HepG2 (cell line): Measurements from ENCODE around the gene SIGLEC1. TPM values are rescaled to one million over a fixed set of nuclear protein-coding genes. Genes with fewer than 3 reads are reported as not detected.

ENCODE experiments used
- ATAC-seq: fragments of 200-7000 bp; cut with Tn5 transposase; 3 replicates; pipeline ENCODE4 v1.9.1; 2020; ENCODE audit warnings: mild to moderate bottlenecking, moderate library complexity
- BruUV-seq: library from RNA; stranded (reverse); fragments of 400-500 nt; replicated peaks from 2 replicates; lab custom pipeline; 2021; lab: Mats Ljungman, UMichigan
- CTCF ChIA-PET: fragments of 300-600 bp; formaldehyde crosslinking; extraction: SDS; loops from one replicate; lab custom pipeline; 2021; ENCODE audit warnings: low total read pairs, inconsistent platforms, low intra/inter-chr PET ratio; lab: Yijun Ruan, JAX
- POLR2A ChIA-PET: fragments of 350-600 bp; sonication (Branson Sonifier 250); formaldehyde crosslinking; loops from one replicate; lab custom pipeline; 2020; ENCODE audit warnings: antibody characterized with exemption, inconsistent platforms; lab: Yijun Ruan, JAX
- DNase-seq: peaks from one replicate; pipeline ENCODE4 v3.0.0-alpha.2; 2015; ENCODE audit warnings: low spot score
- FAIRE-seq: peaks from 3 replicates; lab custom pipeline; 2011; peaks lifted over from hg19 to GRCh38; lab: Jason Lieb, UNC
- H2AFZ ChIP-seq: one replicate; pipeline ENCODE4 v1.6.1; 2011; ENCODE audit warnings: low read length, inconsistent platforms
- H3K27ac ChIP-seq: fragments of 300-600 bp; 3 replicates; pipeline ENCODE4 v1.8.0; 2011; ENCODE audit warnings: mixed run types, mild to moderate bottlenecking, mixed read lengths, low read length, inconsistent platforms; ENCODE audit not compliant: insufficient read depth; ENCODE audit errors: extremely low read length
- H3K27me3 ChIP-seq, 2 experiments: fragments of 200-600 bp in 1 of 2; 2 replicates in 1 of 2; 3 replicates in 1 of 2; pipeline versions ENCODE4 v1.6.0 to v1.8.0; 2011; ENCODE audit warnings: low read length in 2 of 2, mild to moderate bottlenecking in 2 of 2, moderate library complexity in 2 of 2, inconsistent platforms in 1 of 2; ENCODE audit not compliant: insufficient read depth in 2 of 2, control insufficient read depth in 1 of 2
- H3K36me3 ChIP-seq, 2 experiments: fragments of 200-600 bp in 1 of 2; replicated peaks in 1 of 2; 2 replicates in 1 of 2; 3 replicates in 1 of 2; pipeline versions ENCODE4 v1.5.1 to v1.8.0; 2011; ENCODE audit warnings: low read length in 2 of 2, inconsistent platforms in 1 of 2; ENCODE audit not compliant: insufficient read depth in 2 of 2, control insufficient read depth in 1 of 2
- H3K4me1 ChIP-seq: 2 replicates; pipeline ENCODE4 v1.5.1; 2012; ENCODE audit warnings: low read length, inconsistent platforms; ENCODE audit not compliant: insufficient read depth
- H3K4me2 ChIP-seq: 2 replicates; pipeline ENCODE4 v1.6.0; 2011; ENCODE audit warnings: low read depth, low read length, inconsistent platforms
- H3K4me3 ChIP-seq, 3 experiments: fragments of 200-600 bp in 1 of 3; sonication (generic), shearing (Covaris generic) in 1 of 3; replicated peaks in 1 of 3; 2 replicates each; pipeline ENCODE4 v1.5.1; 2011 to 2016; ENCODE audit warnings: low read length in 3 of 3, inconsistent platforms in 2 of 3, low read depth in 2 of 3, mild to moderate bottlenecking in 2 of 3, control low read depth in 1 of 3, mixed read lengths in 1 of 3; ENCODE audit not compliant: insufficient read depth in 1 of 3
- H3K79me2 ChIP-seq: one replicate; pipeline ENCODE4 v1.6.1; 2011; ENCODE audit warnings: low read length, inconsistent platforms; ENCODE audit not compliant: insufficient read depth
- H3K9ac ChIP-seq: 2 replicates; pipeline ENCODE4 v1.6.0; 2011; ENCODE audit warnings: mild to moderate bottlenecking, low read depth, low read length, inconsistent platforms; ENCODE audit not compliant: insufficient read depth
- H3K9me3 ChIP-seq: 2 replicates; pipeline ENCODE4 v1.5.1; 2012; ENCODE audit warnings: mild to moderate bottlenecking, low read length
- H4K20me1 ChIP-seq: 2 replicates; pipeline ENCODE4 v1.6.0; 2011; ENCODE audit warnings: inconsistent platforms, mild to moderate bottlenecking, low read length, moderate library complexity; ENCODE audit not compliant: insufficient read depth
- BHLHE40 ChIP-seq: IDR thresholded peaks from 2 replicates; pipeline ENCODE4 v1.6.1; 2011; ENCODE audit warnings: low read length, improper control_type of control experiment
- CCAR2 ChIP-seq: fragments of 200-400 bp; formaldehyde crosslinking; optimal IDR thresholded peaks from 2 replicates; pipeline ENCODE3; 2018; ENCODE audit warnings: low read depth, mild to moderate bottlenecking, low read length, moderate library complexity
- CENPT ChIP-seq: sonication (generic); formaldehyde crosslinking; IDR thresholded peaks from 2 replicates; pipeline ENCODE4 v1.8.0; 2022; ENCODE audit warnings: low read depth, mild to moderate bottlenecking, moderate library complexity, missing genetic modification reagents
- ISX ChIP-seq: sonication (generic); formaldehyde crosslinking; conservative IDR thresholded peaks from 2 replicates; pipeline ENCODE4 v1.5.0; 2020; ENCODE audit warnings: missing genetic modification reagents
- KLF16 ChIP-seq, 2 experiments: sonication (generic) in 1 of 2; formaldehyde crosslinking in 1 of 2; IDR thresholded peaks; 2 replicates each; pipeline versions ENCODE4 v1.6.1 to v1.8.0; 2016 to 2023; ENCODE audit warnings: missing genetic modification reagents in 2 of 2, missing compliant biosample characterization in 1 of 2
- MIER3 ChIP-seq: IDR thresholded peaks from 2 replicates; pipeline ENCODE4 v1.6.1; 2016; ENCODE audit warnings: missing compliant biosample characterization, borderline replicate concordance
- NFKB2 ChIP-seq: sonication (generic); formaldehyde crosslinking; IDR thresholded peaks from 2 replicates; pipeline ENCODE4 v1.4.0; 2020; ENCODE audit warnings: missing genetic modification reagents, borderline replicate concordance
- PHF5A ChIP-seq: IDR thresholded peaks from one replicate; pipeline ENCODE4 v1.6.1; 2018; ENCODE audit warnings: low read depth, missing genetic modification reagents; ENCODE audit not compliant: unreplicated experiment
- SP2 ChIP-seq: sonication (generic); formaldehyde crosslinking; IDR thresholded peaks from 2 replicates; pipeline ENCODE4 v1.5.1; 2020; ENCODE audit warnings: mild to moderate bottlenecking, missing genetic modification reagents
- SPEN ChIP-seq: sonication (generic); formaldehyde crosslinking; IDR thresholded peaks from 2 replicates; pipeline ENCODE4 v1.5.1; 2020; ENCODE audit warnings: low read depth, mild to moderate bottlenecking, missing genetic modification reagents
- TEAD3 ChIP-seq: optimal IDR thresholded peaks from 2 replicates; pipeline ENCODE3; 2016; ENCODE audit warnings: borderline replicate concordance
- ZFP1 ChIP-seq: IDR thresholded peaks from 2 replicates; pipeline ENCODE4 v1.6.1; 2016
- ZFY ChIP-seq: sonication (generic); formaldehyde crosslinking; IDR thresholded peaks from 2 replicates; pipeline ENCODE4 v1.4.0; 2020; ENCODE audit warnings: missing genetic modification reagents
- ZMAT3 ChIP-seq: sonication (generic); formaldehyde crosslinking; conservative IDR thresholded peaks from 2 replicates; pipeline ENCODE4 v1.7.0; 2021; ENCODE audit warnings: missing genetic modification reagents
- ZNF12 ChIP-seq: sonication (generic); formaldehyde crosslinking; IDR thresholded peaks from 2 replicates; pipeline ENCODE4 v1.5.0; 2020; ENCODE audit warnings: missing genetic modification reagents
- ZNF263 ChIP-seq: sonication (generic); formaldehyde crosslinking; IDR thresholded peaks from 2 replicates; pipeline ENCODE4 v1.4.0; 2020; ENCODE audit warnings: missing genetic modification reagents
- ZNF607 ChIP-seq: sonication (generic); formaldehyde crosslinking; IDR thresholded peaks from 2 replicates; pipeline ENCODE4 v1.5.1; 2020; ENCODE audit warnings: missing genetic modification reagents, mild to moderate bottlenecking, borderline replicate concordance
- ZNF788 ChIP-seq: sonication (generic); formaldehyde crosslinking; IDR thresholded peaks from 2 replicates; pipeline ENCODE4 v1.5.0; 2020; ENCODE audit warnings: mild to moderate bottlenecking, missing genetic modification reagents, borderline replicate concordance
- ZSCAN12 ChIP-seq: sonication (generic); formaldehyde crosslinking; IDR thresholded peaks from 2 replicates; pipeline ENCODE4 v1.9.0; 2021; ENCODE audit warnings: mild to moderate bottlenecking, missing genetic modification reagents
- ZZZ3 ChIP-seq: sonication (generic); formaldehyde crosslinking; IDR thresholded peaks from 2 replicates; pipeline ENCODE4 v1.4.0; 2020; ENCODE audit warnings: missing genetic modification reagents, mild to moderate bottlenecking, borderline replicate concordance
- WGBS: methylation state at CpG from one replicate; pipeline ENCODE4 v1.1.6; 2017; ENCODE audit warnings: low lambda C conversion rate; 5-methylcytosine and 5-hydroxymethylcytosine counted together
- in situ Hi-C: cut with HindIII; loops from 2 replicates; pipeline ENCODE4 v1.10.0; 2017; ENCODE audit warnings: low pct_unique_long_range_greater_than_20kb; ENCODE audit not compliant: extremely low pct_ligation_motif_present
- intact Hi-C: fragments of 100-400 bp; cut with micrococcal nuclease; formaldehyde crosslinking; loops from one replicate; pipeline ENCODE4 v1.10.0; 2022; ENCODE audit not compliant: unreplicated experiment
- polyA plus RNA-seq, 8 experiments: library from polyadenylated mRNA; depleted of rRNA in 3 of 8; stranded (reverse) in 7 of 8; unstranded in 1 of 8; fragments of >200 nt; fragmentation: Illumina TruSeq in 4 of 8; extraction: Trizol in 4 of 8; gene quantifications; 2 replicates each; pipeline versions ENCODE4 v1.2.1 to v1.2.3, GENCODE V29; 2011 to 2016; ENCODE audit warnings: low read depth in 4 of 8, missing spikeins in 1 of 8, mixed read lengths in 1 of 8; ENCODE audit not compliant: insufficient read depth in 1 of 8
- total RNA-seq, 5 experiments: library from RNA; depleted of rRNA; stranded (reverse); fragments of >200 nt; fragmentation: Illumina TruSeq; extraction: Trizol; gene quantifications; 2 replicates each; pipeline ENCODE4 v1.2.3, GENCODE V29; 2016; ENCODE audit warnings: low read depth in 1 of 5
- TF ChIP-seq, protein P1 (sequence below): IDR thresholded peaks from 2 replicates; pipeline ENCODE4 v1.6.1; 2016; ENCODE audit warnings: missing biosample characterization, missing genetic modification reagents, low read depth
- TF ChIP-seq, protein P2 (sequence below): sonication (generic); formaldehyde crosslinking; IDR thresholded peaks from 2 replicates; pipeline ENCODE4 v1.4.0; 2020; ENCODE audit warnings: missing genetic modification reagents
- TF ChIP-seq, protein P3 (sequence below): sonication (generic); formaldehyde crosslinking; conservative IDR thresholded peaks from 2 replicates; pipeline ENCODE4 v1.8.0; 2022; ENCODE audit warnings: mild to moderate bottlenecking, moderate library complexity, missing genetic modification reagents

Gene SIGLEC1
- total and polyA plus RNA-seq, 2 of the 13 experiments (the other 11 are each of a cell fraction or from before 2014, with no cell fraction given): 0.01 TPM; not detected in 1

DNA sequence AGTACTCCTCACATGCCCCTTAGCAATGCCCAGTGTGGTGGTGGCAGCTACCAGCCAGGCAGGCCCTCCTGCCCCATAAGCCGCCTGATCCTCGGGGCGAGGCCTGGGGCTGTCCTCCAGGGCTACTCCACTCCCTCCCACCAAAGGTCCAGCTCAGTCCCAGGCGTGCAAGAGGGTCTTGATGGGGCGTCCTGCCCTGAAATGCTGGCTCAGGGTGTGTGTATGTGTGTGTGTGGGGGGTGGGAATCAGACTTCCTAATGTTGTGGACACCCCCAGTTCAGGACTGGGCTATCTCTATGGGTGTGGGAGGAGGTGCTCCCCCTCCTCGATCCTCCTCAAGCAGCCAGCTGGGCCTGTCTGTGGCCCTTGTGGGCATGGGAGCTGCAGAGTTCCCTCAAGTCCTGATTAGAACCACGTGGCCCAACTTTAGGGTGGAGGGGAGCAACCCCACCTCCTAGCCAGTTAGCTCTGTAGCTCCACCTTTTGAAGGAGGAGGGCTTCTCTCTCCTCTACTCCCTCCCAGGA, 27.6 kb upstream of the SIGLEC1 start:
- peak overlapping the region; percentile 47 for H2AFZ ChIP-seq
- BruUV-seq: no TSS peak
- FAIRE-seq (no peak), DNase-seq (no peak), ATAC-seq (peak; percentile 41)
- in situ Hi-C loops (no loop called here), intact Hi-C loops (no loop called here)
- H4K20me1 ChIP-seq: no peaks in the 10 kb centered on the region
- ChIA-PET CTCF (no interaction called here), POLR2A (interaction anchor here (0.6 to 2.7 kb wide), 5 partner anchors 9 to 428 kb away, joined by 3 to 13 read pairs (median 6); partner anchors contain the start of genes ADISSP and AP5S1)
- no peaks in the 10 kb centered on the region for H3K36me3 ChIP-seq
- H3K27me3 ChIP-seq: peaks cover 5 to 24% of the 10 kb centered on the region in 2 experiments
- no peak overlapping the region for H3K27ac ChIP-seq
- no peaks in the 10 kb centered on the region for H3K79me2 ChIP-seq
- peak overlapping the region; percentile 52 for H3K4me2 ChIP-seq
- peaks cover 50% of the 10 kb centered on the region for H3K4me1 ChIP-seq
- H3K9ac ChIP-seq: peak overlapping the region; percentile 32; the same call in 1 of the 2 replicates
- H3K4me3 ChIP-seq: peak overlapping the region in 1 of 3 experiments; percentile 39; a peak in 1 of 6 replicates
- WGBS: 6% methylated on average over 6 of the region's 7 CpGs
- H3K9me3 ChIP-seq: no peaks in the 10 kb centered on the region
- TF ChIP-seq NFKB2 (CRISPR knock-in tag) (0 out of 2 replicates have a peak, but pooled peaks have one; percentile 30), CCAR2 (no peak), SPEN (CRISPR knock-in tag) (peak; percentile 31; the same call in 1 of the 2 replicates), ZNF263 (CRISPR knock-in tag) (peak; percentile 85), TEAD3 (CRISPR knock-in tag) (no peak), BHLHE40 (no peak), ZSCAN12 (CRISPR knock-in tag) (no peak), MIER3 (CRISPR knock-in tag) (no peak), ZFP1 (CRISPR knock-in tag) (no peak), ZFY (CRISPR knock-in tag) (peak; percentile 42; the same call in 1 of the 2 replicates), ZZZ3 (CRISPR knock-in tag) (no peak), CENPT (CRISPR knock-in tag) (no peak), ISX (CRISPR knock-in tag) (no peak), ZNF607 (CRISPR knock-in tag) (0 out of 2 replicates have a peak, but pooled peaks have one; percentile 55), ZMAT3 (CRISPR knock-in tag) (0 out of 2 replicates have a peak, but pooled peaks have one; percentile 16), ZNF12 (CRISPR knock-in tag) (no peak), ZNF788 (CRISPR knock-in tag) (0 out of 2 replicates have a peak, but pooled peaks have one; percentile 4), PHF5A (CRISPR knock-in tag) (no peak), KLF16 (CRISPR knock-in tag; IDR thresholded peaks at IDR 0.05) (no peak), SP2 (CRISPR knock-in tag) (no peak)
- TF ChIP-seq, protein P1, sequence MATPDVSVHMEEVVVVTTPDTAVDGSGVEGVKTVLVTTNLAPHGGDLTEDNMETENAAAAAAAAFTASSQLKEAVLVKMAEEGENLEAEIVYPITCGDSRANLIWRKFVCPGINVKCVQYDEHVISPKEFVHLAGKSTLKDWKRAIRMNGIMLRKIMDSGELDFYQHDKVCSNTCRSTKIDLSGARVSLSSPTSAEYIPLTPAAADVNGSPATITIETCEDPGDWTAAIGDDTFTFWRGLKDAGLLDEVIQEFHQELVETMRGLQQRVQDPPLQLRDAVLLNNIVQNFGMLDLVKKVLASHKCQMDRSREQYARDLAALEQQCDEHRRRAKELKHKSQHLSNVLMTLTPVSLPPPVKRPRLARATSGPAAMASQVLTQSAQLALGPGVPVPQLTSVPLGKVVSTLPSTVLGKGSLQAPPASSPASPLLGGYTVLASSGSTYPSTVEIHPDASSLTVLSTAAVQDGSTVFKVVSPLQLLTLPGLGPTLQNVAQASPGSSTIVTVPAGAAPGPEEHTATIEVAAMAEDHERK (CRISPR knock-in tag): no peak
- TF ChIP-seq, protein P2, sequence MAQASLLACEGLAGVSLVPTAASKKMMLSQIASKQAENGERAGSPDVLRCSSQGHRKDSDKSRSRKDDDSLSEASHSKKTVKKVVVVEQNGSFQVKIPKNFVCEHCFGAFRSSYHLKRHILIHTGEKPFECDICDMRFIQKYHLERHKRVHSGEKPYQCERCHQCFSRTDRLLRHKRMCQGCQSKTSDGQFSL (CRISPR knock-in tag): 0 out of 2 replicates have a peak, but pooled peaks have one; percentile 48
- TF ChIP-seq, protein P3, sequence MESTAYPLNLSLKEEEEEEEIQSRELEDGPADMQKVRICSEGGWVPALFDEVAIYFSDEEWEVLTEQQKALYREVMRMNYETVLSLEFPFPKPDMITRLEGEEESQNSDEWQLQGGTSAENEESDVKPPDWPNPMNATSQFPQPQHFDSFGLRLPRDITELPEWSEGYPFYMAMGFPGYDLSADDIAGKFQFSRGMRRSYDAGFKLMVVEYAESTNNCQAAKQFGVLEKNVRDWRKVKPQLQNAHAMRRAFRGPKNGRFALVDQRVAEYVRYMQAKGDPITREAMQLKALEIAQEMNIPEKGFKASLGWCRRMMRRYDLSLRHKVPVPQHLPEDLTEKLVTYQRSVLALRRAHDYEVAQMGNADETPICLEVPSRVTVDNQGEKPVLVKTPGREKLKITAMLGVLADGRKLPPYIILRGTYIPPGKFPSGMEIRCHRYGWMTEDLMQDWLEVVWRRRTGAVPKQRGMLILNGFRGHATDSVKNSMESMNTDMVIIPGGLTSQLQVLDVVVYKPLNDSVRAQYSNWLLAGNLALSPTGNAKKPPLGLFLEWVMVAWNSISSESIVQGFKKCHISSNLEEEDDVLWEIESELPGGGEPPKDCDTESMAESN (CRISPR knock-in tag): no peak
